ENCODE results near the gene LDB2. TPM values are rescaled to one million over a fixed set of nuclear protein-coding genes. Genes with fewer than 3 reads are reported as not detected.

The LDB2 gene
- total and polyA plus RNA-seq, 8 donors = 4.0 to 11.6 (median 5.9) TPM

GRCh38 chr4:16472537-16472936 is 425.9 kb downstream of the LDB2 start:
- TF ChIP-seq CTCF (IDR thresholded peaks at IDR 0.05) = no peak
- Histone ChIP-seq H3K4me3 (no peak overlapping the region), H3K27ac (no peak overlapping the region), H3K9me3 (peaks cover 0 to 2% (median 0%) of the 10 kb centered on the region in 4 donors), H3K27me3 (no peaks in the 10 kb centered on the region), H3K4me1 (no peaks in the 10 kb centered on the region), H3K36me3 (no peaks in the 10 kb centered on the region)
- WGBS, 2 donors = 90 to 100% methylated on average over 1 of the region's 1 CpG
- FAIRE-seq (no peak), ATAC-seq (no peak), DNase-seq (no peak)
- intact Hi-C loops (cut with DNase I) = no loop called here

- FAIRE-seq (no peak), ATAC-seq (no peak), DNase-seq (no peak)
- H3K27me3 ChIP-seq = no peaks in the 10 kb centered on the region
- TF ChIP-seq CTCF (IDR thresholded peaks at IDR 0.05) = no peak
- H3K4me3 ChIP-seq = no peak overlapping the region
- no peak overlapping the region for H3K27ac ChIP-seq
- H3K4me1 ChIP-seq = no peaks in the 10 kb centered on the region
- no peaks in the 10 kb centered on the region for H3K9me3 ChIP-seq
- no peaks in the 10 kb centered on the region for H3K36me3 ChIP-seq
- intact Hi-C loops (cut with DNase I) = no loop called here
- WGBS, 2 donors = 64 to 76% methylated on average over 2 of the region's 2 CpGs
Observed at GRCh38 chr4:16467061-16467460, 431.4 kb downstream of the LDB2 start.

- no peak for TF ChIP-seq CTCF (IDR thresholded peaks at IDR 0.05)
- peak in 1 of 4 donors; percentile 20 for ATAC-seq
Observed at GRCh38 chr4:16466581-16466980, 431.9 kb downstream of the LDB2 start.

GRCh38 chr4:16464651-16465050 is 433.8 kb downstream of the LDB2 start:
- Histone ChIP-seq H3K27me3 (no peaks in the 10 kb centered on the region), H3K27ac (no peak overlapping the region), H3K4me1 (no peaks in the 10 kb centered on the region), H3K9me3 (no peaks in the 10 kb centered on the region), H3K36me3 (no peaks in the 10 kb centered on the region), H3K4me3 (no peak overlapping the region)
- no peak for ATAC-seq
- 57 to 58% methylated on average over 2 of the region's 2 CpGs for WGBS, 2 donors
- no peak for DNase-seq
- FAIRE-seq = no peak
- no peak for TF ChIP-seq CTCF (IDR thresholded peaks at IDR 0.05)
- intact Hi-C loops (cut with DNase I) = no loop called here

More at GRCh38 chr4:16466581-16466980, 431.9 kb downstream of the LDB2 start:
- no peaks in the 10 kb centered on the region for H3K4me1 ChIP-seq
- no peaks in the 10 kb centered on the region for H3K27me3 ChIP-seq
- intact Hi-C loops (cut with DNase I) = no loop called here
- no peak for FAIRE-seq
- H3K27ac ChIP-seq = no peak overlapping the region
- no peaks in the 10 kb centered on the region for H3K36me3 ChIP-seq
- 60 to 62% methylated on average over 1 of the region's 1 CpG for WGBS, 2 donors
- no peak overlapping the region for H3K4me3 ChIP-seq
- DNase-seq = no peak
- no peaks in the 10 kb centered on the region for H3K9me3 ChIP-seq

- no peak for TF ChIP-seq CTCF (IDR thresholded peaks at IDR 0.05)
- Histone ChIP-seq H3K4me1 (no peaks in the 10 kb centered on the region), H3K27me3 (no peaks in the 10 kb centered on the region), H3K9me3 (no peaks in the 10 kb centered on the region), H3K36me3 (no peaks in the 10 kb centered on the region), H3K27ac (no peak overlapping the region), H3K4me3 (no peak overlapping the region)
- no peak for FAIRE-seq
- no peak for ATAC-seq
- WGBS, 2 donors = 88 to 90% methylated on average over 3 of the region's 3 CpGs
- no peak for DNase-seq
- intact Hi-C loops (cut with DNase I) = no loop called here
Observed at GRCh38 chr4:16462656-16463055, 435.8 kb downstream of the LDB2 start.

Measured in pancreas (tissue), 10 donors.